HG03520 (cell line): Measurements from ENCODE around the gene DGKD.

Experiments used
- ATAC-seq: cut with Tn5 transposase; IDR thresholded peaks from one replicate; pipeline ENCODE4 v1.9.1; 2021; ENCODE audit warnings: mild to moderate bottlenecking, moderate library complexity; ENCODE audit not compliant: unreplicated experiment

The DGKD gene

DNA sequence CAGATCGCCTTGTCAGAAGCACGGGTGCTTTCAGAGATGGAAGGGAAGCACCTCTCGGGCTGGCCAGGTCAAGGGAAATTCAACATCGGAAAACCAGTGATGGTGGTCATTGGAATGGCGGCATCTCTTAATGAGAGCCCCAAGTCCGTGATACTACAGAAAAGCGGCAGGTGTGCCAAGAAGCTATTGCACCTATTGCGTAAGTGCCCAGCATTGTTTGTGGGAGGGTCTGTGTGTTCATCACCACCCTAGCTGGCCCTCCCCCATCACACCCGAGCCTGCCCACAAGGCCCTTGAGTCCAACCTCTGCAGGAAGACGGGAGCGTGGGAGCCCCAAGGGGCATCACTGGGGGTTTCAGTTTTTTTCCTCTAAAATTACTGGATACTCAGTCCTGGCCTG lies 100.7 kb downstream of the DGKD start:
- ATAC-seq, result no peak

- no peak for ATAC-seq
Observed at GRCh38 chr2:233455491-233455890, 101.2 kb downstream of the DGKD start.

DNA sequence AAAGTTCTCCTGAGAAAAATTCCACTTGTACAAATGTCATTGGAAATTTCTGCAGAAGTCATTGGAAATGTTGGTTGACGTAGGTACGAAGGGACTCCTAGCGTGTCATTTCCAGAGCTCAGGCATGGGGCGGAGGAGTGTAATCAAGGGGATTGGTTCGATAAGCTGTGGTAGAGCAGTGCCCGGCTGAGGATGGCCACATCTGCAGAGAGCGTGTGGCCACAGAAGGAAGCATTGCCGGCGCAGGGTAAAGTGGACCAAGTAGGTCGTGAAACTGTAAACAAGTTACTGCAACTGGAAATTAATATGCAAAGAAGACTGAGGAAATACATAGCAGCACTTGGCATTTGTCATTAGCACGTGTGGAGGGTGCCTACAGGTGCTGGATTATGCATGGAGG lies 101.8 kb downstream of the DGKD start:
- ATAC-seq, result no peak

- ATAC-seq, result no peak
Observed at GRCh38 chr2:233456934-233457333, 102.6 kb downstream of the DGKD start.

DNA sequence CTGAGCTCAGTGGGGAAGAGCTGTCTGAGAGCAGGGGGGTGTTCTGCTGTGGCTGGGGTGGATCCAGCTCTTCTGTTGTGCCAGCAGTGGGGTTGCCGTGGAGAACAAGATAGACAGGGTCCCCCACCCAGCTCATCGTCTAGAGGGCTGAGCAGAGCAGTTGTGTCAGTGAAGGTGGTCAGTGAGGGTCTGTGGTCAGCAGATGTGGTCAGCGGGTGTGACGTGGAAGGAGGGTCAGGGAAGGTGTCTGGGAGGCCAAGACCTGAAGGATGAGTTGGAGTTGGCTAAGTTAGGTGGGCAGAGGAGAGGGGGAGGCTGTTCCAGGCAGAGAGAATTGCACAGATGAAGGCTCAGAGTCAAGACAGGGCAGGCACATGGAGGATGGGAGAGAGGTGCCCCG lies 103.1 kb downstream of the DGKD start:
- ATAC-seq, result no peak

DNA sequence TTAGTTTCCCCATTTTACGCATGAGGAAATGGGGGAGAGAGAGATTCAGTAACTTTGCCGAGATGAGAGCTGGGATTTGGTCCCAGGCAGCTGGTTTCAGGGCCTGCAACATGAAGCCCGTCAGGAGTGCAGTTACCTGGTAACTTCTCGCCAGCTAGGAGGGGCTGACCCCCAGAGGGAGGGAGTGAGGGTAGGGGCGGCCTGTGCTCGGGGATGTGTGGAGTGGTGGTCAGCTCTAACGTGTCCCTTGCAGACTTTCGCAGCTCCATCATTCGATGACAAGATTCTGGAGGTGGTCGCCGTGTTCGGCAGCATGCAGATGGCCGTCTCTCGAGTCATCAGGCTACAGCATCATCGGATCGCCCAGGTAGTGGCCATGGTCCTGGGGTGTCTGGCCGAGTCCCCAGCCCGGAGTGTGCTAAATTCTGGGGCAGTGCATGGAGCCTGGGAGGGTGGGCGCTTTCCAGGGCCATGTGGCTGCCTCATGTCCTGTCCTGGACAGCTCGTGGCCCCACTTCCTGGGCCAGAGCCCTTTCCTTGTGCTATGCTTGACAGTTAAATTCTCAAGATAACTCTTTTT lies 103.8 kb downstream of the DGKD start:
- no peak for ATAC-seq

GRCh38 chr2:233458826-233459225 lies 104.5 kb downstream of the DGKD start:
- no peak for ATAC-seq

DNA sequence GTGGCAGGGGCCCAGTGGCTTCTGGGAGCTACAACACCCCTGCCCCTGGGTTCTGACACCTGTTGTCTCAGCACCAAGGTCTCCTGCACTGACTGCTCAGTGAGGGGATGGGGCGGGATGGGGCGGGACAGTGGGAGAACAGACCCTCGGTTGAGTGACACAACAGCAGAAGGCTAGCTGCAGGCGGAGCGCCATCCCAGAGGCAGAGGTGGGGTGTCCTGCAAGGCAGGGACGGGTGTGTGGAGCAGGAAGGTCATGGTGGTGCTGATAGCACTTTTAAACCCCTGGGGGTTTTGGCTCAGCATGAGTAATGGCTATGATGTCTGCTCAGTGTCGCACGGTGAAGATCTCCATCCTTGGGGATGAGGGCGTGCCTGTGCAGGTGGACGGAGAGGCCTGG lies 105.1 kb downstream of the DGKD start:
- no peak for ATAC-seq

DNA sequence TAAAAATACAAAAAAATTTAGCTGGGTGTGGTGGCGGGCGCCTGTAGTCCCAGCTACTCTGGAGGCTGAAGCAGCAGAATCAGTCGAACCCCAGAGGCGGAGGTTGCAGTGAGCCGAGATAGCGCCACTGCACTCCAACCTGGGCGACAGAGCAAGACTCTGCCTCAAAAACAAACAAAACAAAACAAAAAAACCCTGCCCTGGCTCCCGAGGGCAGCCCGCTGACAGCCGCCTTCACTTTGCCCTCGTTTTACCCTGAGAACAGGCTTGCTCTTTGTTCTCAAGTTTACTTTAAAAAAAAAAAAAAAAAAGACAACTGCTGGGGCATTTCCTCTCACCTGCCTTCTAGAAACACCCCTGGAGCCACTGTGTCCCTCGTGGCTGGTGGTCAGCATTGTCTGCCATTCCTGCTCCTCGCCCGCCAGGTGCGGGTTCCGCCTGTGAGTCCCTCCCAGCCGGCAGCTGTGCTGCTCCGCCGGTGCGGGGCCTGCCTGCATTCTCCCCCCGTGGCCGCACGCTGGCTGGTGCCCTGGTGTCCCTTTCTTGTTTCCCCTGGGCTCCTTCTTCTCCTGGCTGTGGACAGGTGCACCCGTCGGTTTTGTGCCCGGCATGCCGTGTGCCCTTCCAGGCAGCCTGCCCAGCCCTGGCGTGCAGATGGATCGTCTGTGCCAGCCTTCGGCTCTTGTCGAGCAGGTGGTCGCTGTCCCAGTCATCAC lies 106.6 kb downstream of the DGKD start:
- ATAC-seq, result no peak

GRCh38 chr2:233461481-233461891 lies 107.2 kb downstream of the DGKD start:
- ATAC-seq, result no peak

DNA sequence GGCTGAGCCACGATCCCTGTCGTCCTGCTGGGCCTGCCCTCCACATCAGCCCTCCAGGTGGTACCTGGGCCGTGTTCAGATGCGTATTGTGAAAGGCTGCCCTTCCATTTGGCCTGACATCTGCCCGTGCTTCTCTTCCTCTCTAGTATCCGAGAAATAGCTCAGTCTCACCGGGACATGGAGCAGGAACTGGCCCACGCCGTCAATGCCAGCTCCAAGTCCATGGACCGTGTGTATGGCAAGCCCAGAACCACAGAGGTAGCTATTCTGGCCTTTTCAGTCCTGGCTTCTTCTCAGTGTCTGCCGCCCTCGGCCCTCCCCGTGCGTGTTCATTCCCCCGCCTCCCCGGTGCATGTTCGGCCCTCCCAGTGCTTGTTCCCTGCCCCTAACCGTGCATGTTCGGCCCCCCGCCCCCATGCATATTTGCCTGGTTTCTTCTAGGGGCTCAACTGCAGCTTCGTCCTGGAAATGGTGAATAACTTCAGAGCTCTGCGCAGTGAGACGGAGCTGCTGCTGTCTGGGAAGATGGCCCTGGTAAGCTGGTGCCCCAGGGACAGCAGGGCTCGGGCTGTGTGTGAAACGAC lies 108.0 kb downstream of the DGKD start:
- no peak for ATAC-seq

DNA sequence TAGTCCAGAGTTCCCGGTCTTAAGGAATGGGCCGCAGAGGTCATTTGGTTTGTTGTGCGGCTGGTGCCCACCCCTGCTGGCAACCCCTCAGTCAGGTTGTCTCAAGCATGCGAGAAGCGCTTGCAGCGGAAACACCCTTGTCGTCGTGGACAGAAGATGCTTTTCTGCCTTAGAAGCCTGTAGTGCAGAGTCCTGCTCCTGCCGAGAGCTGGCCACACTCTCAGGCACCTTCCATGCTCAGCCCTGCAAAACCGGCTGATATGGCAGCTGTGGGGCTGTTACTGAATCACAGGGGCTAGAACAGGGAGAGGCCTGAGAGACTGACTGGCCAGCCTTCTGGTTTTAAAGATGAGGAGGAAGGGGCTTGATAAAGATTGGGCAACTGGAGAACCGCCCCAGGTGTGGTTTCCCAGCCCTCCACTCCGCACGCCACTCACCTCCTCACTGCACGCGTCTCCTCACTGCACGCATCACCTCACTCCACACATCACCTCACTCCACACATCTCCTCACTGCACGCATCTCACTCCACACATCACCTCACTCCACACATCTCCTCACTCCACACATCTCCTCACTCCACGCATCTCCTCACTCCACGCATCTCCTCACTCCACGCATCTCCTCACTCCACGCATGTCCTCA lies 108.7 kb downstream of the DGKD start:
- ATAC-seq, result no peak

DNA sequence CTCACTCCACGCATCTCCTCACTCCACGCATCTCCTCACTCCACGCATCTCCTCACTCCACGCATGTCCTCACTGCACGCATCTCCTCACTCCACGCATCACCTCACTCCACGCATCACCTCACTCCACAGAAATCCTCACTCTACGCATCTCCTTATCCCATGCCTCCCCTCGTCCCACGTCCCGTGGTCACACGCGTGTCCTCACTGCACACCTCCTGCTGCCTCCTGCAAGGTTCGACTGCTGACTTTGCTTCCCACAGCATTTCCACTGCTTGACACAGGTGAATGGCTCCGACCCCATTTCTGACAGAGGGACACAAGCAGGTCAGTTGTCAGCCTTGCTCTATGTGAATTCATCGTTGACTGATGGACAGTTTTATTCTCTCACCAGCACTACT lies 109.3 kb downstream of the DGKD start:
- no peak for ATAC-seq

DNA sequence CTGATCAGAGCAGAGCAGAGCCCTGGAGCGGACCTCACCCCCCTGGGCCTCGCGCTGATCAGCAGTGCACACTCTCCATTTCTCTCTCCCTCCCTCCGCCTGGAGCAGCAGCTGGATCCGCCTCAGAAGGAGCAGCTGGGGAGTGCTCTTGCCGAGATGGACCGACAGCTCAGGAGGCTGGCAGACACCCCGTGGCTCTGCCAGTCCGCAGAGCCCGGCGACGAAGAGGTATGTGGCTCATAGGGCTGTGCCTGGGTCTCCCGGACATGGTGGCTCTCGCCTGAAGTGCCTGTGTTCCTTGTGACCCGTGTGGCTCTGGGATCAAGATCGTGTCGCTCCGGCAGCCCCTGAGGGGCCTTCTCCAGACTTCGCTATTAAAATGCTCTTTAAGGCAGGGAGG lies 109.8 kb downstream of the DGKD start:
- ATAC-seq, result no peak

DNA sequence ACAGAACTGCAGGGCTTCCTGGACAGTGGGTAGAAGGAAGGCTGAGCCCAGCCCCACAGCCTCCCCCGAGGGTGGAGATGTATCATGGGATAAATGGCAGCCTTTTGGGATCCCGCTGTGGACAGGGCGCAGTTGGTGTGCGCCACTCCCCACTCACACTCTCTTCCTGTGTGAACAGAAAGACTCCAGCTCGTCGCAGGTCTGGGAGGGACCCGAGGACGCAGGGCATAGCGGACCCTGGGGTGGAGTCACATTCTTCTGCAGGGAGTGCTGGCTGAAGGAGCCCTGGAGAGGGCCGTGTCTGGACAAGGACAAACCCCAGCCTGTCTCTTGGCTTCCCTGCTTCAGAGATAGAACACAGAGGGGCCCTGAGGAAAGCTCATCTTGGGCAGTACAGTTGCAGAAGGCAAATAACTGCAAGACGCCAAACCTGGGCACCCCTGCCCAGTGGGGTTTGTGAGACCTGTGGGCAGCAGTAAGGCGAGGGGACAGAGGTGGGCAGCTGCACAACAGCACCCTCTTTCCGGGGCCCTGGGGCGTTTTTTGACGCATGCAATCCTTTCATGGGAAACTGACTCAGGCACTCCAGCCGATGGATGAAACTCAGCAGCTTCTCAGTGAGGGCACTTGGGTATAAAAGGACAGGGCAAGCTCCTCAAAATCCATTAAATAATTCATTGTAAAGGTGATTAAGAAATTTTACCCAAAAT lies 110.4 kb downstream of the DGKD start:
- no peak for ATAC-seq

DNA sequence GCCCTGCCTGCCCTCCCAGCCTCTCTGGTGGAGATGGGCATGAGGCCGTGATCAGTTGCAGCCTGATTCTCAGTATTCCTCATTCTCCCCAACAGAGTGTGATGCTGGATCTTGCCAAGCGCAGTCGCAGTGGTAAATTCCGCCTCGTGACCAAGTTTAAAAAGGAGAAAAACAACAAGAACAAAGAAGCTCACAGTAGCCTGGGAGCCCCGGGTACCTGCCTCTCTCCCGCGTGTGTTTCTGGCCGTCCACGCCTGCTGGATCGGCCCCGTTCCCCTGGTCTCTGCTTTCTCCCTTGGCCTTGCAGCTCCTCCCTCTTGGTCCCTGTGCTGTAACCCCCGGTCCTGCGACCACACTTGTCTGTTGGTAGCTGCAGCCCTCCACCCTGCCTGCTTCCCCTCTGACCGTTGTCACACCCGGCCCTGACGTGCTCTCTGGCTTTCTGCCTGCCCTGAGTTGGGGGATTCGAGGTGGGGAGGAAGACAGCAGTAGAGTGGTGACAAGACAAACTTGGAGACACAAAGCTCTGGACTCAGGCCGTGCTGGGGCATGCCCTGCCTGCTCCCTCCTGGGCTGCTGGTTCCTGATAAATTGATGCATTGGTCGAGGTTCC lies 112.8 kb downstream of the DGKD start:
- ATAC-seq, result no peak

DNA sequence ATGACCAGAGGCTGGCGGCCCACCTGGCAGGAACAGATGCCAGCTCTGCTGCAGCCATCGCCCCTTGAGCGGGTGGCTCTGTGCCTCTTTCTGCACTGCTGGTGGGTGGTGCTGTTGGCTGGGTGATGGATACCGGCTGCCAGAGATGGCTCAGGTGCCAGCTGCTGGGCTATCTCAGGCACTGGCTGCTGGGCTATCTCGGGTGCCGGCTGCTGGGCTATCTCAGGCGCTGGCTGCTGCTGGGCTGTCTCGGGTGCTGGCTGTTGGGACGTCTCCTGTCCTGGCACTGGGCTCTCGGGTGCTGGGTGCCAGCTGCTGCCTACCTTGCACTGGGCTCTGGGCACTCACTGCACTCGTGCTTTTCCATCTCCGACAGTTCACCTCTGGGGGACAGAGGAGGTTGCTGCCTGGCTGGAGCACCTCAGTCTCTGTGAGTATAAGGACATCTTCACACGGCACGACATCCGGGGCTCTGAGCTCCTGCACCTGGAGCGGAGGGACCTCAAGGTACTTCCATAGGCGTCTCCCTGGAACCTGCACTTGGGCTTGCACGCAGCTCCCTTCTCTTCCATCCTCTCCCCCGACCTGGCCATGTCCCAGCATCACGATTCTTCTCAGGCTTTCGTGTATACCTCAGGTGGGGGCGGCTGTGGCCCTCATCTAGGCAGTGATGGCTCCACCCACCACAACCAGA lies 113.9 kb downstream of the DGKD start:
- ATAC-seq, result no peak

DNA sequence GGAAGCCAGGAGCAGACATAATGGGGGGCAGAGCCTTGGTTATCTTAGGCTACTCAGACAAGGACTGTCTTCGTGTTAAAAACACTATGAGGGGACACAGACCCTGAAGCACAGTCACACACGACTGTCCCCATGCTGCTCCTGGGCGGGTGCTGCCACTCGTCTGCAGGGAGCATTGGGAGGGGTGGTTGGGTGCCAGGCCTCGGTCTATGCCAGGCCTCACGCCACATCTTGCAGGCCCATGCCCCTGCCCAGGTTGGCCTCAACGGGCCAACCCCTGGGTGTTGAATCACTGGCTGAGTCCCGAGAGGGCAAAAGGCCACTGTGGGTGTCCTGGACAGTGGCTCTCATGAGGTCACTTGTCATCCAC lies 114.4 kb downstream of the DGKD start:
- ATAC-seq, result no peak

DNA sequence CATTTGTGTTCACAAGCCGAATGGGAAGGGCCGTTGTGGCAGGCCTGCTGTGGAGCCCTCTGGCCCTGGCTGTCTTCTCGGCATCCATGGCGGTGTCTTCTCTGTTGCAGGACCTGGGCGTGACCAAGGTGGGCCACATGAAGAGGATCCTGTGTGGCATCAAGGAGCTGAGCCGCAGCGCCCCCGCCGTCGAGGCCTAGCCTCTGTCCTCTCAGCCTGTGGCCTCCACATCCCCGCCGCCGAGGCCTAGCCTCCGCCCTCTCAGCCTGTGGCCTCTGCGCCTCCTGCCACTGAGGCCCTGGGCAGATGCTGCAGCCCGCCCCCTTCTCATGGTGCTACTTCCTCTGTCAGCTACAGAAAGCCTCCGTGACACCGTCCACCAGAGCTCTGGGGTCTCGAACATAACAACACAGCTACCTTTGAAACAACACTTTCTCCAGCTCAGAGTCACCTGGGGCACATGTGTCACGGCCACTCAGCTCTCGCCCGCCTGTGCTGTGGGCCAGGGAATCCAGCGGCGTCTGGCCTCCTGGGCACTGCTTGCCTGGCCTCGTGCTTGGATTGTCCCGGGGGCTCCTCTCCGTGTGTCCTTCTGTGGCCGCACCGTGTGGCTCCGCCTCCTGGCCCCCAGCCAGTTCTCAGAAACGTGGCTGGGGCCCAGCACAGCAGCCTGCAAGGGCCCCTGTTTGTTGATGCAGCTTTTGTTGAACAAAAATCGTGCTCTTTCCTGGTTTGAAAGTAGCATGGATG lies 115.1 kb downstream of the DGKD start:
- no peak for ATAC-seq
